NCI-H748 treated with DMSO at 0.1 percent for 48 hours (cell line): Measurements from ENCODE around the gene HOXA3.

ENCODE experiments used
- DNase-seq: peaks from one replicate; lab custom pipeline; 2025; lab: John Stamatoyannopoulos, UW

HOXA3 gene

GRCh38 chr7:27143023-27143949 is 9.1 kb downstream of the HOXA3 start, which contains the start of gene HOXA5:
Gene HOXA5 (minus strand): TSS chr7:27143681. CDS start chr7:27143607, 74 bp downstream.
- peak; percentile 81 for DNase-seq

GRCh38 chr7:27142580-27143022 is 9.8 kb downstream of the HOXA3 start:
- no peak for DNase-seq

GRCh38 chr7:27141923-27142579 is 10.3 kb downstream of the HOXA3 start:
- no peak for DNase-seq

GRCh38 chr7:27141137-27141922 is 11.1 kb downstream of the HOXA3 start:
- DNase-seq, result no peak

GRCh38 chr7:27140126-27140857 is 12.1 kb downstream of the HOXA3 start:
- no peak for DNase-seq

GRCh38 chr7:27139334-27140125 is 12.9 kb downstream of the HOXA3 start:
- DNase-seq, result no peak

GRCh38 chr7:27138985-27139333 is 13.4 kb downstream of the HOXA3 start:
- DNase-seq, result no peak

GRCh38 chr7:27138472-27138871 is 13.9 kb downstream of the HOXA3 start:
- no peak for DNase-seq

- no peak for DNase-seq
Measured at GRCh38 chr7:27137640-27138315, 14.6 kb downstream of the HOXA3 start.

- no peak for DNase-seq
Measured at GRCh38 chr7:27134392-27134791, 18.0 kb downstream of the HOXA3 start.

GRCh38 chr7:27133409-27134231 is 18.8 kb downstream of the HOXA3 start:
- DNase-seq, result no peak

- DNase-seq, result no peak
Measured at GRCh38 chr7:27132978-27133377, 19.4 kb downstream of the HOXA3 start.

GRCh38 chr7:27132214-27132613 is 20.2 kb downstream of the HOXA3 start:
- DNase-seq, result no peak

- no peak for DNase-seq
Measured at GRCh38 chr7:27131390-27131819, 21.0 kb downstream of the HOXA3 start.

GRCh38 chr7:27130540-27131389 is 21.6 kb downstream of the HOXA3 start, which contains the start of gene HOXA4:
Gene HOXA4 (minus strand): TSS chr7:27130757. CDS start chr7:27130733, 24 bp downstream.
- peak; percentile 86 for DNase-seq

- DNase-seq, result peak; percentile 62
Measured at GRCh38 chr7:27129729-27130539, 22.4 kb downstream of the HOXA3 start.
